IMR-90 (cell line): Measurements from ENCODE around the gene SDHAF4.
"Not testable (repeated sequence)": the region's sequence is repeated elsewhere in the genome, so short reads cannot be mapped to it uniquely, and the experiment has no call there.

Experiments used
- TF ChIP-seq, protein P1 (sequence below): conservative IDR thresholded peaks from 2 replicates; pipeline ENCODE4 v1.5.1; 2012; ENCODE audit warnings: mild to moderate bottlenecking, low read depth, low read length, improper control_type of control experiment
- TF ChIP-seq, protein P2 (sequence below): fragments of 150-350 bp; IDR thresholded peaks from 2 replicates; pipeline ENCODE4 v1.6.1; 2017; ENCODE audit warnings: mild to moderate bottlenecking, antibody characterized with exemption, low read length, low read depth

DNA sequence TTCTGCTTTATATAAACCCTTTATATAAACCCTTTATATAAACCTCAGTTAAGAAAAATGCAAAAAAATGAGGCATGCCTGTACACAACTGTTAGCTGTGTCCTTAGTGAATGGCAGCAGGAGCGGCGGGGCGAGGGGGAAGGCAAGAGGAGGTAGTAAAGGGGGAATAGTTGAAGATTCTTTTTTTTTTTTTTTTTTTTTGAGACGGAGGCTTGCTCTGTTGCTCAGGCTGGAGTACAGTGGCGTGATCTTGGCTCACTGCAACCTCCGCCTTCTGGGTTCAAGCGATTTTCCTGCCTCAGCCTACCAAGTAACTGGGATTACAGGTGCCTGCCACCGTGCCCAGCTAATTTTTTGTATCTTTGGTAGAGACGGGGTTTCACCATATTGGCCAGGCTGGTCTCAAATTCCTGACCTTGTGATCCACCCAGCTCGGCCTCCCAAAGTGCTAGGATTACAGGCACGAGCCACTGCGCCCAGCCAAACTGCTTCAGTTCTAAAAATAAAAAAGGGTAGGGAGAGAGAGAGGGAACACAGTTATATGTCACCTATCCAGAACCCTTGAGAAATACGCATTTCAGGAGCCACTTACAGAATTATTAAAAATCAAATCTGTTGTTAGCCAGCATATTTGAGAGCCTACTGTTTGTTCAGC, 14.3 kb upstream of the SDHAF4 start:
- TF ChIP-seq, protein P1, sequence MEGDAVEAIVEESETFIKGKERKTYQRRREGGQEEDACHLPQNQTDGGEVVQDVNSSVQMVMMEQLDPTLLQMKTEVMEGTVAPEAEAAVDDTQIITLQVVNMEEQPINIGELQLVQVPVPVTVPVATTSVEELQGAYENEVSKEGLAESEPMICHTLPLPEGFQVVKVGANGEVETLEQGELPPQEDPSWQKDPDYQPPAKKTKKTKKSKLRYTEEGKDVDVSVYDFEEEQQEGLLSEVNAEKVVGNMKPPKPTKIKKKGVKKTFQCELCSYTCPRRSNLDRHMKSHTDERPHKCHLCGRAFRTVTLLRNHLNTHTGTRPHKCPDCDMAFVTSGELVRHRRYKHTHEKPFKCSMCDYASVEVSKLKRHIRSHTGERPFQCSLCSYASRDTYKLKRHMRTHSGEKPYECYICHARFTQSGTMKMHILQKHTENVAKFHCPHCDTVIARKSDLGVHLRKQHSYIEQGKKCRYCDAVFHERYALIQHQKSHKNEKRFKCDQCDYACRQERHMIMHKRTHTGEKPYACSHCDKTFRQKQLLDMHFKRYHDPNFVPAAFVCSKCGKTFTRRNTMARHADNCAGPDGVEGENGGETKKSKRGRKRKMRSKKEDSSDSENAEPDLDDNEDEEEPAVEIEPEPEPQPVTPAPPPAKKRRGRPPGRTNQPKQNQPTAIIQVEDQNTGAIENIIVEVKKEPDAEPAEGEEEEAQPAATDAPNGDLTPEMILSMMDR = not testable (repeated sequence)
- TF ChIP-seq, protein P2, sequence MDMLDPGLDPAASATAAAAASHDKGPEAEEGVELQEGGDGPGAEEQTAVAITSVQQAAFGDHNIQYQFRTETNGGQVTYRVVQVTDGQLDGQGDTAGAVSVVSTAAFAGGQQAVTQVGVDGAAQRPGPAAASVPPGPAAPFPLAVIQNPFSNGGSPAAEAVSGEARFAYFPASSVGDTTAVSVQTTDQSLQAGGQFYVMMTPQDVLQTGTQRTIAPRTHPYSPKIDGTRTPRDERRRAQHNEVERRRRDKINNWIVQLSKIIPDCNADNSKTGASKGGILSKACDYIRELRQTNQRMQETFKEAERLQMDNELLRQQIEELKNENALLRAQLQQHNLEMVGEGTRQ = not testable (repeated sequence)
